H1 (cell line): ENCODE measurements around the gene PTPRG. TPM values are rescaled to one million over a fixed set of nuclear protein-coding genes. Genes with fewer than 3 reads are reported as not detected.

Experiments
- CTCF ChIA-PET: fragments of 300-600 bp; sonication (Branson Sonifier 250); formaldehyde crosslinking; loops from one replicate; lab custom pipeline; 2021; ENCODE audit not compliant: partially characterized antibody; lab: Charles Lee
- POLR2A ChIA-PET: fragments of 300-600 bp; sonication (Branson Sonifier 250); formaldehyde crosslinking; loops from one replicate; lab custom pipeline; 2021; ENCODE audit warnings: inconsistent platforms; ENCODE audit not compliant: partially characterized antibody; lab: Charles Lee
- DNase-seq, 2 experiments: peaks; one replicate each; pipeline versions ENCODE4 v3.0.0 to v3.0.0-alpha.2; 2010 to 2022; ENCODE audit warnings: low spot score in 2 of 2, low read depth in 1 of 2, mixed read lengths in 1 of 2
- FAIRE-seq: peaks from 2 replicates; lab custom pipeline; 2011; peaks lifted over from hg19 to GRCh38; lab: Jason Lieb, UNC
- H2AFZ ChIP-seq: 2 replicates; pipeline ENCODE4 v1.8.1; 2012; ENCODE audit warnings: low read length, inconsistent platforms
- H2AK5ac ChIP-seq: 2 replicates; pipeline ENCODE4 v1.6.1; 2013; ENCODE audit warnings: low read depth, low read length
- H2BK120ac ChIP-seq: replicated peaks from 2 replicates; pipeline ENCODE3; 2013; ENCODE audit warnings: low read depth, low read length, inconsistent platforms
- H2BK12ac ChIP-seq: 2 replicates; pipeline ENCODE4 v1.6.1; 2013; ENCODE audit warnings: low read depth, low read length
- H2BK15ac ChIP-seq: 2 replicates; pipeline ENCODE4 v1.6.1; 2013; ENCODE audit warnings: low read length
- H2BK20ac ChIP-seq: 2 replicates; pipeline ENCODE4 v1.6.1; 2013; ENCODE audit warnings: low read length
- H2BK5ac ChIP-seq: 2 replicates; pipeline ENCODE4 v1.6.1; 2013; ENCODE audit warnings: low read depth, low read length
- H3K14ac ChIP-seq: 2 replicates; pipeline ENCODE4 v1.6.1; 2013; ENCODE audit warnings: inconsistent platforms; ENCODE audit not compliant: insufficient read length
- H3K18ac ChIP-seq: 2 replicates; pipeline ENCODE4 v1.6.1; 2013; ENCODE audit warnings: low read length; ENCODE audit errors: extremely low read depth
- H3K23ac ChIP-seq: 2 replicates; pipeline ENCODE4 v1.6.1; 2013; ENCODE audit warnings: inconsistent platforms; ENCODE audit not compliant: insufficient read length
- H3K23me2 ChIP-seq: 2 replicates; pipeline ENCODE4 v1.6.1; 2013; ENCODE audit warnings: low read depth, low read length
- H3K27ac ChIP-seq: 2 replicates; pipeline ENCODE4 v1.6.1; 2011; ENCODE audit warnings: low read depth, low read length, inconsistent platforms
- H3K27me3 ChIP-seq, 4 experiments: replicated peaks in 1 of 4; 1 replicate in 1 of 4; 2 replicates in 3 of 4; pipeline versions ENCODE4 v1.6.1 to v1.8.1; 2011 to 2013; ENCODE audit warnings: low read length in 3 of 4, mild to moderate bottlenecking in 3 of 4, inconsistent platforms in 2 of 4, mixed read lengths in 2 of 4, moderate library complexity in 1 of 4; ENCODE audit not compliant: control insufficient read depth in 3 of 4, insufficient read depth in 3 of 4; ENCODE audit errors: extremely low read depth in 1 of 4
- H3K36me3 ChIP-seq, 4 experiments: 2 replicates each; pipeline versions ENCODE4 v1.6.1 to v1.8.1; 2011 to 2013; ENCODE audit warnings: mild to moderate bottlenecking in 4 of 4, low read length in 3 of 4, moderate library complexity in 2 of 4, control low read depth in 1 of 4, inconsistent platforms in 1 of 4; ENCODE audit not compliant: insufficient read depth in 4 of 4, control insufficient read depth in 2 of 4
- H3K4ac ChIP-seq: replicated peaks from 2 replicates; pipeline ENCODE3; 2013; ENCODE audit warnings: low read length, low read depth, mixed read lengths, inconsistent platforms; ENCODE audit not compliant: insufficient read length
- H3K4me1 ChIP-seq, 4 experiments: replicated peaks in 1 of 4; 1 replicate in 1 of 4; 2 replicates in 3 of 4; pipeline versions ENCODE4 v1.6.1 to v1.8.1; 2011 to 2013; ENCODE audit warnings: low read length in 3 of 4, inconsistent platforms in 2 of 4, mixed read lengths in 1 of 4; ENCODE audit not compliant: insufficient read depth in 4 of 4, control insufficient read depth in 3 of 4
- H3K4me2 ChIP-seq, 2 experiments: 2 replicates each; pipeline versions ENCODE4 v1.6.1 to v1.8.1; 2011 to 2013; ENCODE audit warnings: low read depth in 2 of 2, low read length in 2 of 2, control low read depth in 1 of 2, inconsistent platforms in 1 of 2, mild to moderate bottlenecking in 1 of 2; ENCODE audit not compliant: insufficient read depth in 1 of 2
- H3K4me3 ChIP-seq, 4 experiments: fragments of 200-600, 300-600 bp in 1 of 4; sonication (generic), shearing (Covaris generic), sonication (Bioruptor Twin) in 1 of 4; 2 replicates each; pipeline versions ENCODE4 v1.5.1 to v1.8.1; 2011 to 2016; ENCODE audit warnings: low read length in 4 of 4, low read depth in 3 of 4, control low read depth in 2 of 4, inconsistent platforms in 2 of 4, mild to moderate bottlenecking in 2 of 4, mixed read lengths in 1 of 4, moderate library complexity in 1 of 4; ENCODE audit not compliant: insufficient read depth in 2 of 4; ENCODE audit errors: extremely low read depth in 1 of 4
- H3K56ac ChIP-seq: replicated peaks from 2 replicates; pipeline ENCODE3; 2013; ENCODE audit warnings: low read depth, mild to moderate bottlenecking, mixed read lengths, low read length, inconsistent platforms; ENCODE audit not compliant: insufficient read length
- H3K79me1 ChIP-seq: 2 replicates; pipeline ENCODE4 v1.6.1; 2013; ENCODE audit warnings: low read depth, low read length, control low read depth
- H3K79me2 ChIP-seq, 2 experiments: 2 replicates each; pipeline versions ENCODE4 v1.6.1 to v1.8.1; 2012 to 2013; ENCODE audit warnings: low read length in 2 of 2, mild to moderate bottlenecking in 2 of 2, inconsistent platforms in 1 of 2; ENCODE audit not compliant: insufficient read depth in 2 of 2, control insufficient read depth in 1 of 2
- H3K9ac ChIP-seq, 4 experiments: replicated peaks in 1 of 4; 1 replicate in 1 of 4; 2 replicates in 3 of 4; pipeline versions ENCODE4 v1.6.1 to v1.8.1; 2011 to 2013; ENCODE audit warnings: low read depth in 3 of 4, low read length in 3 of 4, control low read depth in 2 of 4, mild to moderate bottlenecking in 2 of 4, moderate library complexity in 2 of 4, inconsistent platforms in 1 of 4; ENCODE audit errors: extremely low read depth in 1 of 4
- H3K9me3 ChIP-seq, 2 experiments: 2 replicates each; pipeline versions ENCODE4 v1.6.1 to v1.8.1; 2012 to 2013; ENCODE audit warnings: mild to moderate bottlenecking in 2 of 2, moderate library complexity in 2 of 2, control low read depth in 1 of 2, inconsistent platforms in 1 of 2, low read depth in 1 of 2, low read length in 1 of 2, mixed read lengths in 1 of 2; ENCODE audit not compliant: insufficient read depth in 2 of 2
- H4K20me1 ChIP-seq, 2 experiments: replicated peaks in 1 of 2; 2 replicates each; pipeline versions ENCODE3 to v1.8.1; 2011 to 2013; ENCODE audit warnings: inconsistent platforms in 2 of 2, low read length in 2 of 2, mild to moderate bottlenecking in 1 of 2; ENCODE audit not compliant: insufficient read depth in 2 of 2, control insufficient read depth in 1 of 2
- H4K5ac ChIP-seq: 2 replicates; pipeline ENCODE4 v1.6.1; 2013; ENCODE audit warnings: low read length, low read depth, mixed read lengths, inconsistent platforms; ENCODE audit not compliant: insufficient read length
- H4K8ac ChIP-seq: 2 replicates; pipeline ENCODE4 v1.8.0; 2013; ENCODE audit warnings: mild to moderate bottlenecking, moderate library complexity, low read length, inconsistent platforms; ENCODE audit not compliant: insufficient read depth; ENCODE audit errors: extremely low read depth
- H4K91ac ChIP-seq: replicated peaks from 2 replicates; pipeline ENCODE3; 2013; ENCODE audit warnings: low read length, mixed read lengths, inconsistent platforms; ENCODE audit not compliant: insufficient read length
- BACH1 ChIP-seq: IDR thresholded peaks from 2 replicates; pipeline ENCODE4 v1.6.1; 2012; ENCODE audit warnings: low read length, improper control_type of control experiment
- CTCF ChIP-seq, 3 experiments: IDR thresholded peaks; 1 replicate in 2 of 3; 2 replicates in 1 of 3; pipeline versions ENCODE4 v1.5.1 to v1.6.1; 2011; ENCODE audit warnings: low read length in 3 of 3, mild to moderate bottlenecking in 3 of 3, inconsistent platforms in 2 of 3, low read depth in 1 of 3, moderate library complexity in 1 of 3; ENCODE audit not compliant: insufficient read depth in 1 of 3; ENCODE audit errors: control extremely low read depth in 1 of 3
- E2F6 ChIP-seq: IDR thresholded peaks from 2 replicates; pipeline ENCODE4 v1.6.1; 2012; ENCODE audit warnings: inconsistent platforms
- EZH2 ChIP-seq: fragments of 200-600 bp; sonication (generic); IDR thresholded peaks from 2 replicates; pipeline ENCODE4 v1.7.1; 2012; ENCODE audit warnings: low read depth, mild to moderate bottlenecking, moderate library complexity, low read length, inconsistent platforms; ENCODE audit not compliant: severe bottlenecking
- FOSL1 ChIP-seq: IDR thresholded peaks from 2 replicates; pipeline ENCODE4 v1.6.1; 2011; ENCODE audit warnings: mild to moderate bottlenecking, low read depth, low read length, moderate library complexity; ENCODE audit not compliant: insufficient read depth
- GTF2F1 ChIP-seq: IDR thresholded peaks from 2 replicates; pipeline ENCODE4 v1.6.1; 2012; ENCODE audit warnings: low read depth, low read length, improper control_type of control experiment, borderline replicate concordance
- HDAC6 ChIP-seq: IDR thresholded peaks from one replicate; pipeline ENCODE4 v1.7.1; 2012; ENCODE audit warnings: low read depth, mild to moderate bottlenecking, inconsistent platforms, low read length, moderate library complexity
- SRF ChIP-seq: IDR thresholded peaks from 2 replicates; pipeline ENCODE4 v1.6.1; 2011; ENCODE audit warnings: mild to moderate bottlenecking, low read depth, low read length, moderate library complexity
- TBP ChIP-seq: IDR thresholded peaks from 2 replicates; pipeline ENCODE4 v1.6.1; 2011; ENCODE audit warnings: low read depth, low read length, improper control_type of control experiment
- USF2 ChIP-seq: IDR thresholded peaks from 2 replicates; pipeline ENCODE4 v1.6.1; 2011; ENCODE audit warnings: low read length, improper control_type of control experiment
- WGBS, 2 experiments: shearing (Covaris generic) in 1 of 2; methylation state at CpG; one replicate each; pipeline versions ENCODE4 v1.1.6 to v1.1.7; 2013 to 2015; ENCODE audit warnings: low lambda C conversion rate in 2 of 2, mixed read lengths in 2 of 2, inconsistent platforms in 1 of 2, low coverage in 1 of 2, missing lambda C conversion rate in 1 of 2; ENCODE audit not compliant: insufficient replicate concordance in 2 of 2, insufficient coverage in 1 of 2, insufficient read length in 1 of 2; ENCODE audit errors: extremely low coverage in 1 of 2, missing lambda C conversion rate in 1 of 2; 5-methylcytosine and 5-hydroxymethylcytosine counted together
- polyA plus RNA-seq, 7 experiments: library from polyadenylated mRNA; depleted of rRNA in 3 of 7; stranded (reverse) in 5 of 7; unstranded in 2 of 7; fragments of >200 nt in 5 of 7; fragments of 200-250 nt in 2 of 7; gene quantifications; 1 replicate in 5 of 7; 2 replicates in 1 of 7; 4 replicates in 1 of 7; pipeline versions ENCODE4 v1.2.1 to v1.2.3, GENCODE V29; 2011 to 2013; ENCODE audit warnings: missing spikeins in 2 of 7, mixed read lengths in 2 of 7
- total RNA-seq: library from RNA; stranded (reverse); fragmentation: NEBNext Ultra II Directional; extraction: Animal tissue kit (Norgen Biotek cat#: 25700); gene quantifications from 2 replicates; pipeline ENCODE4 v1.2.1, GENCODE V29; 2021

Gene PTPRG
- total and polyA plus RNA-seq, 2 of the 8 experiments (the other 6 are each of a cell fraction or from before 2014, with no cell fraction given), result 23.3 to 96.2 TPM

GRCh38 chr3:61522060-61522459, 39.3 kb upstream of the PTPRG start:
- no peak overlapping the region for H4K5ac ChIP-seq
- H3K56ac ChIP-seq, result no peak overlapping the region
- no peak for DNase-seq
- H3K36me3 ChIP-seq, result no peaks in the 10 kb centered on the region
- H4K91ac ChIP-seq, result no peak overlapping the region
- H3K9me3 ChIP-seq, result no peaks in the 10 kb centered on the region
- H3K27ac ChIP-seq, result no peak overlapping the region
- H2BK5ac ChIP-seq, result no peak overlapping the region
- CTCF ChIA-PET, result interaction anchor here (0.6 to 1.6 kb wide), 2 partner anchors 8 to 209 kb away, joined by 4 read pairs; no protein-coding TSS in a partner anchor
- no peak overlapping the region for H3K18ac ChIP-seq
- 69% methylated on average over 4 of the region's 4 CpGs; no CpG with 5 or more reads in 1 of the 2 experiments for WGBS, 2 experiments
- H3K4me1 ChIP-seq, result peaks cover 0 to 9% (median 4%) of the 10 kb centered on the region in 4 experiments; a peak in 3 of 7 replicates
- no peak overlapping the region for H3K9ac ChIP-seq
- no peak overlapping the region for H2BK20ac ChIP-seq
- POLR2A ChIA-PET, result no interaction called here
- no peak for FAIRE-seq
- H2BK120ac ChIP-seq, result no peak overlapping the region
- no peak overlapping the region for H2AFZ ChIP-seq
- H2BK15ac ChIP-seq, result no peak overlapping the region
- H3K27me3 ChIP-seq, result no peaks in the 10 kb centered on the region
- H2AK5ac ChIP-seq, result no peak overlapping the region
- H3K4ac ChIP-seq, result no peak overlapping the region
- H4K8ac ChIP-seq, result no peak overlapping the region
- H3K4me2 ChIP-seq, result no peak overlapping the region
- H2BK12ac ChIP-seq, result peak overlapping the region; percentile 23; the same call in 1 of the 2 replicates
- H3K23me2 ChIP-seq, result no peaks in the 10 kb centered on the region
- H4K20me1 ChIP-seq, result no peaks in the 10 kb centered on the region
- H3K79me2 ChIP-seq, result no peaks in the 10 kb centered on the region
- H3K4me3 ChIP-seq, result no peak overlapping the region
- no peak overlapping the region for H3K14ac ChIP-seq
- no peaks in the 10 kb centered on the region for H3K79me1 ChIP-seq
- no peak overlapping the region for H3K23ac ChIP-seq
- TF ChIP-seq TBP (no peak), USF2 (no peak), FOSL1 (no peak), GTF2F1 (no peak), CTCF (IDR thresholded peaks at IDR 0.05; ENCODE audit: control extremely low read depth in 1 of 3, insufficient read depth in 1 of 3, low read depth in 1 of 3, low read length in 3 of 3) (no peak), SRF (no peak), EZH2 (no peak), BACH1 (no peak), E2F6 (no peak), HDAC6 (no peak)
